Measurements from ENCODE around the gene MYBBP1A. TPM values are rescaled to one million over a fixed set of nuclear protein-coding genes. Genes with fewer than 3 reads are reported as not detected.

The MYBBP1A gene
- total and polyA plus RNA-seq, 12 donors = 18.7 to 30.3 (median 23.4) TPM

DNA sequence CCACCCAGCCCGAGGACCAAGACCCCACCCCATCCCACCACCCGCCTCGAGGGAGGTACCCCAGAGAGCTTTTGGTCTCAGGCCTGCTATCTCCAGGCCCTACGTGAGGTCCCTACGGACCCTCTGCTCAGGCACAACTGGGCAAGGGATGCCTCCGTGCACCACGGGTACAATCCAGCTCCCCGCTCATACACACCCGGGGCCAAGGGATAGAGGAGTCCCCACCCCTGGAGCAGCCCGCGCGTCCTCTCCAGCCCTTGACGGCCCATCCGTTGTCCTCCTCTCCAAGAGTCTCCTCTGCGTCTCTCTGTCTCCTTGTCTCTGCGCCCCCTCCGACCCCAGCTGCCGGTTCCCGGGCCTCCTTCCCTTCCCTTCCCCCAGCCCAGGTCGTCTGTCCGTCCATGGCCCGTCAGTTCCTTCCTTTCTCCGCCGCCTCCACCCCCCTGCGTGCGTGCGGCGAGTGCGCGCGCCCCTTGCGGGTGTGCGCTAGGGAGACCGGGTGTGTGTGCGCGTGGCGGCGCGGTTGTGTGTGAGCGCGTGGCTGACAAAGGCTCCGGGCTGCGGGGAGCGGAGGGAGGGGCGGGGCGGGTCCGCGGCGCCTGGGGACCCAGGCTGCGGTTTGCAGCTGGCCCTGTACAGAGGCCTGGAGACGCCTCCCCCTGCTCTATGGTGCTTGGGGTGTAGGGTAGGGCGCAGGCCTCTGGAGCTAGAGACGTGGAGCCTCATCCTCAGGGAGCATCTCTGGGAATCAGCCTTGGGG is 55.6 kb downstream of the MYBBP1A start:
- peaks cover 0 to 40% (median 0%) of the 10 kb centered on the region in 7 donors for H3K27me3 ChIP-seq
- ATAC-seq = peak; percentile 35 to 58 (median 45)

DNA sequence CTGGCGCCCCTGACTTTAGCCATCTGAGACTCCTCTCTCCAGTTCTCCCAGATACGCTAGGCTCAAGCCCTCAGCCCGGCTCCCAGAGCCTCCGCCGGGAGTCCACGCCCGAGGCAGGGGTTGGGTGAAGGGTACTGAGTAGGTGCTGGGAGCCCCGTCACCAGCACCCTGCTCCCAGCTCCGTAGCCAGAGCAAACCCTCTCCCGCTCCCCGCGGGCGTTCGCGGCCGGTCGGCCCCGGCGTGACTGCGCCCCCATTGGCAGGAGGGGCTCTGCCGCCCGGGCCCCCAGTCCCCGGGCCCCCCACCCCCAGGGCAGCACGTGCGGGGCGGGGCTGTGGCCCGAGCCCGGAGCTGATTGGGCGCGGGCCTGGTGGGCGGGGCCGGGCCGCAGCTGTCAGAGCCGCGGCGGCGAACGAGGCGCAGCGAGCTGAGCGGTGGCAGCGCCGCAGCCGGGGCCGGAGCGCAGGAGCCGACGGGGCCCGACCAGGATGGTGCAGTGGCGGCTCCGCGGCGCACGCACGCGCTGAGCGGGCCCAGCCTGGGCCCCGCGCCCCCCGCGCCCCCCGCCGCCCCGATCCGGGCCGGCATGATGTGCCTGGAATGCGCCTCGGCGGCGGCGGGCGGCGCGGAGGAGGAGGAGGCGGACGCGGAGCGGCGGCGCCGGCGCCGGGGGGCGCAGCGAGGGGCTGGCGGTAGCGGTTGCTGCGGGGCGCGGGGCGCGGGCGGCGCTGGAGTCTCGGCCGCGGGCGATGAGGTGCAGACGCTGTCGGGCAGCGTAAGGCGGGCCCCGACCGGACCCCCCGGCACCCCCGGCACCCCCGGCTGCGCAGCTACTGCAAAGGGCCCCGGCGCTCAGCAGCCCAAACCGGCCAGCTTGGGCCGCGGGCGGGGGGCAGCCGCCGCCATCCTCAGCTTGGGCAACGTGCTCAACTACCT is 56.5 kb downstream of the MYBBP1A start, which contains the start of gene SPNS2:
SPNS2 (plus strand) TSS at position 421 of the 937 bp plus-strand sequence; CDS start at position 588, 167 bp downstream.
- intact Hi-C loops (cut with DNase I) = loop anchor here in 5 of 10 donors (5.0 to 10.0 kb wide), 5 partner anchors 39 to 76 kb away; partner anchors contain the start of gene MYBBP1A (in 1 of the 5)
- H3K4me1 ChIP-seq = peaks cover 7 to 52% (median 35%) of the 10 kb centered on the region in 9 donors
- TF ChIP-seq, protein P1, sequence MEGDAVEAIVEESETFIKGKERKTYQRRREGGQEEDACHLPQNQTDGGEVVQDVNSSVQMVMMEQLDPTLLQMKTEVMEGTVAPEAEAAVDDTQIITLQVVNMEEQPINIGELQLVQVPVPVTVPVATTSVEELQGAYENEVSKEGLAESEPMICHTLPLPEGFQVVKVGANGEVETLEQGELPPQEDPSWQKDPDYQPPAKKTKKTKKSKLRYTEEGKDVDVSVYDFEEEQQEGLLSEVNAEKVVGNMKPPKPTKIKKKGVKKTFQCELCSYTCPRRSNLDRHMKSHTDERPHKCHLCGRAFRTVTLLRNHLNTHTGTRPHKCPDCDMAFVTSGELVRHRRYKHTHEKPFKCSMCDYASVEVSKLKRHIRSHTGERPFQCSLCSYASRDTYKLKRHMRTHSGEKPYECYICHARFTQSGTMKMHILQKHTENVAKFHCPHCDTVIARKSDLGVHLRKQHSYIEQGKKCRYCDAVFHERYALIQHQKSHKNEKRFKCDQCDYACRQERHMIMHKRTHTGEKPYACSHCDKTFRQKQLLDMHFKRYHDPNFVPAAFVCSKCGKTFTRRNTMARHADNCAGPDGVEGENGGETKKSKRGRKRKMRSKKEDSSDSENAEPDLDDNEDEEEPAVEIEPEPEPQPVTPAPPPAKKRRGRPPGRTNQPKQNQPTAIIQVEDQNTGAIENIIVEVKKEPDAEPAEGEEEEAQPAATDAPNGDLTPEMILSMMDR (IDR thresholded peaks at IDR 0.05) = peak in 1 of 9 donors; percentile 21
- whole genome bisulfite sequencing, 2 donors = 1 to 3% methylated on average over 35 to 96 of the region's 117 CpGs
- H3K9me3 ChIP-seq = no peaks in the 10 kb centered on the region
- ATAC-seq (peak; percentile 84 to 90 (median 88)), DNase-seq (peak; percentile 62 to 77)
- H3K4me3 ChIP-seq = peak within 1 kb of the TSS; percentile 55 to 67 (median 60)
- peak within 1 kb of the TSS; percentile 11 to 85 (median 78) for H3K27ac ChIP-seq
- H3K36me3 ChIP-seq = no peaks in the 10 kb centered on the region
- H3K27me3 ChIP-seq = peaks cover 0 to 40% (median 0%) of the 10 kb centered on the region in 7 donors

More for the DNA sequence above, 55.6 kb downstream of the MYBBP1A start:
- Histone ChIP-seq H3K9me3 (no peaks in the 10 kb centered on the region), H3K4me1 (peaks cover 9 to 61% (median 43%) of the 10 kb centered on the region in 9 donors), H3K27ac (peak overlapping the region; percentile 11 to 85 (median 78)), H3K36me3 (no peaks in the 10 kb centered on the region), H3K4me3 (peak overlapping the region; percentile 55 to 67 (median 60))
- intact Hi-C loops (cut with DNase I) = loop anchor here in 5 of 10 donors (5.0 to 10.0 kb wide), 5 partner anchors 38 to 77 kb away; partner anchors contain the start of gene MYBBP1A (in 1 of the 5)
- 1% methylated on average over 50 to 53 of the region's 53 CpGs for WGBS, 2 donors
- TF ChIP-seq, protein P1 (IDR thresholded peaks at IDR 0.05) = no peak
- DNase-seq = peak; percentile 42

DNA sequence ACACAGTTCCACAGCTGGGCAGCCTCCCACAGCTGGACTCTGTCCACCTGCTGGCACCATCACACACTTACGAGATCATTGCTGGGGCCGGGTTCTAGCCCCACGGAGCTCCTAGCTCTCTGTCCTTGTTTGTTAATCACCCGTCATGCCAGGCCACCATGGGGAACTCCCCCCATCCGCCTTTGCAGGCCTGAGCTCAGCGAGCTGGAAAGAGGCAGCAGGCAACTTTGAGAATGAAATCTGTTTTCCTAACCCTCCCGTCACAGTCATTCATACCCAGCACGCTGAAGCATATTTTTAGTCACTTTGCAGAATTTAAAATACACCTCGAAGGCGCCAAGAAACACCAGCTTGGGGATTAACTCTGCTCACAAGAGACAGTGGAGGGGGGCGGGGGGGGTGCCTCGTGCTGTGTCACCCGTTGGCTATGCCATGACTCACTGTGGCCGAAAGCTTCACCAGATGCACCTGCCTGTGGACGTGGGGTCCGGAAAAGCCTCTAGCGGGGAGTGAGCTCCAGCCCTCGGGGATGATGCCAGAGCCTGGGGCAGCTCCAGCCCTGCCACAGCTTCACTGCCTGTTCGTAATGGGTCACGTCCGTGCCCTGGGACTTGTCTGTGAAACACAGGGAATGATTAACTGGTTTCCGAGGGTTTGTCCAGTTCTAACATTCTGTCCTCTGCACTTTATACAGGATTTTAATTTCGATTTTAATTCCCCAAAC is 57.9 kb downstream of the MYBBP1A start:
- ATAC-seq (no peak), DNase-seq (no peak)
- intact Hi-C loops (cut with DNase I) = loop anchor here in 5 of 10 donors (5.0 to 10.0 kb wide), 5 partner anchors 40 to 75 kb away; partner anchors contain the start of gene MYBBP1A (in 1 of the 5)
- TF ChIP-seq, protein P1 (IDR thresholded peaks at IDR 0.05) = no peak
- WGBS, 2 donors = 65 to 75% methylated on average over 23 of the region's 23 CpGs
- H3K4me3 ChIP-seq = no peak overlapping the region
- H3K36me3 ChIP-seq = no peaks in the 10 kb centered on the region
- H3K9me3 ChIP-seq = no peaks in the 10 kb centered on the region
- peaks cover 0 to 40% (median 0%) of the 10 kb centered on the region in 7 donors for H3K27me3 ChIP-seq
- H3K27ac ChIP-seq = no peak overlapping the region
- H3K4me1 ChIP-seq = peaks cover 3 to 40% (median 28%) of the 10 kb centered on the region in 9 donors

All from heart right ventricle (tissue), 16 donors.